MM.1S (cell line): ENCODE data around the gene TARP.

ENCODE experiments used
- DNase-seq: peaks from one replicate; pipeline ENCODE4 v3.0.0-alpha.2; 2015
- H2AFZ ChIP-seq: fragments of 300-600 bp; sonication (generic); 2 replicates; pipeline ENCODE4 v1.6.0; 2016; ENCODE audit warnings: antibody characterized with exemption, low read length
- H3F3A ChIP-seq: fragments of 300-600 bp; sonication (generic); 2 replicates; pipeline ENCODE4 v1.6.1; 2016; ENCODE audit warnings: mild to moderate bottlenecking, antibody characterized with exemption, low read length, moderate library complexity, mixed read lengths; ENCODE audit not compliant: insufficient read depth
- H3K27ac ChIP-seq: fragments of 300-600 bp; sonication (generic); 2 replicates; pipeline ENCODE4 v1.5.1; 2016; ENCODE audit warnings: mild to moderate bottlenecking, low read length
- H3K27me3 ChIP-seq: fragments of 300-600 bp; sonication (generic); replicated peaks from 2 replicates; pipeline ENCODE4 v1.6.0; 2016; ENCODE audit warnings: low read length; ENCODE audit not compliant: insufficient read depth
- H3K36me3 ChIP-seq: fragments of 300-600 bp; sonication (generic); replicated peaks from 2 replicates; pipeline ENCODE4 v1.6.1; 2016; ENCODE audit warnings: mild to moderate bottlenecking, low read length, mixed read lengths; ENCODE audit not compliant: insufficient read depth
- H3K4me1 ChIP-seq: fragments of 300-600 bp; sonication (generic); 2 replicates; pipeline ENCODE4 v1.6.1; 2016; ENCODE audit warnings: low read length, mixed read lengths
- H3K4me2 ChIP-seq: fragments of 300-600 bp; sonication (generic); 2 replicates; pipeline ENCODE4 v1.6.0; 2016; ENCODE audit warnings: low read depth, low read length
- H3K4me3 ChIP-seq: fragments of 300-600 bp; sonication (generic); 2 replicates; pipeline ENCODE4 v1.5.1; 2016; ENCODE audit warnings: low read length, mixed read lengths
- H3K79me2 ChIP-seq: fragments of 300-600 bp; sonication (generic); 2 replicates; pipeline ENCODE4 v1.6.1; 2016; ENCODE audit warnings: mixed run types, low read length, mixed read lengths
- H3K9ac ChIP-seq: fragments of 300-600 bp; sonication (generic); 2 replicates; pipeline ENCODE4 v1.6.1; 2016; ENCODE audit warnings: low read length, mixed read lengths
- H3K9me2 ChIP-seq: fragments of 300-600 bp; sonication (generic); replicated peaks from 2 replicates; pipeline ENCODE4 v1.6.1; 2016; ENCODE audit warnings: mild to moderate bottlenecking, low read length, mixed read lengths; ENCODE audit not compliant: insufficient read depth
- H3K9me3 ChIP-seq: fragments of 300-600 bp; sonication (generic); replicated peaks from 2 replicates; pipeline ENCODE4 v1.6.1; 2016; ENCODE audit warnings: mild to moderate bottlenecking, low read length, mixed read lengths; ENCODE audit not compliant: insufficient read depth
- H4K20me1 ChIP-seq: fragments of 300-600 bp; sonication (generic); 2 replicates; pipeline ENCODE4 v1.6.1; 2016; ENCODE audit warnings: mild to moderate bottlenecking, low read length, moderate library complexity, mixed read lengths; ENCODE audit not compliant: insufficient read depth
- CTCF ChIP-seq: fragments of 300-600 bp; sonication (generic); IDR thresholded peaks from 2 replicates; pipeline ENCODE4 v1.5.1; 2016; ENCODE audit warnings: antibody characterized with exemption, low read length, mixed read lengths
- EZH2 ChIP-seq: fragments of 300-600 bp; sonication (generic); optimal IDR thresholded peaks from 2 replicates; pipeline ENCODE3; 2017; ENCODE audit warnings: low read depth, mild to moderate bottlenecking, antibody characterized with exemption, low read length, mixed read lengths
- EZH2phosphoT487 ChIP-seq: fragments of 300-600 bp; sonication (generic); IDR thresholded peaks from 2 replicates; pipeline ENCODE4 v1.6.1; 2018; ENCODE audit warnings: antibody characterized with exemption, low read length

TARP gene

GRCh38 chr7:38211486-38211885 is 62.0 kb downstream of the TARP start:
- no peak for DNase-seq
- H3K27ac ChIP-seq, result no peak overlapping the region
- H3K4me3 ChIP-seq, result no peak overlapping the region
- TF ChIP-seq EZH2phosphoT487 (no peak), CTCF (no peak), EZH2 (no peak)
- H3F3A ChIP-seq, result no peaks in the 10 kb centered on the region
- no peaks in the 10 kb centered on the region for H3K36me3 ChIP-seq
- H3K9ac ChIP-seq, result no peak overlapping the region
- H3K9me3 ChIP-seq, result no peaks in the 10 kb centered on the region
- no peaks in the 10 kb centered on the region for H3K9me2 ChIP-seq
- no peaks in the 10 kb centered on the region for H3K27me3 ChIP-seq
- H3K4me1 ChIP-seq, result peaks cover 6% of the 10 kb centered on the region
- no peak overlapping the region for H2AFZ ChIP-seq
- H3K4me2 ChIP-seq, result no peak overlapping the region
- no peaks in the 10 kb centered on the region for H4K20me1 ChIP-seq
- no peaks in the 10 kb centered on the region for H3K79me2 ChIP-seq
